Naive thymus-derived CD4-positive, alpha-beta T cell (primary cell): ENCODE measurements around the gene OSGIN1. TPM values are rescaled to one million over a fixed set of nuclear protein-coding genes. Genes with fewer than 3 reads are reported as not detected.

ENCODE experiments used
- ATAC-seq: fragments of 150-1000 bp; cut with Tn5 transposase; 2 replicates; pipeline ENCODE4 v1.10.0; 2021; ENCODE audit warnings: mild to moderate bottlenecking, moderate library complexity
- CTCF ChIA-PET: fragments of 350-600 bp; sonication (Branson Sonifier 250); formaldehyde crosslinking; loops from one replicate; lab custom pipeline; 2021; ENCODE audit warnings: antibody characterized with exemption; lab: Charles Lee
- POLR2A ChIA-PET: fragments of 350-600 bp; sonication (Branson Sonifier 250); formaldehyde crosslinking; loops from one replicate; lab custom pipeline; 2021; ENCODE audit warnings: antibody characterized with exemption, inconsistent platforms; lab: Charles Lee
- DNase-seq, 9 donors: peaks; one replicate each; pipeline versions ENCODE4 v3.0.0 to v3.0.0-alpha.2; 2020 to 2022; ENCODE audit warnings: mixed read lengths in 1 of 9
- H3K27ac ChIP-seq: one replicate; pipeline ENCODE4 v1.7.0; 2013; ENCODE audit warnings: mild to moderate bottlenecking, low read depth, low read length, moderate library complexity
- H3K27me3 ChIP-seq, 2 donors: one replicate each; pipeline ENCODE4 v1.7.0; 2013; ENCODE audit warnings: low read length in 2 of 2, mild to moderate bottlenecking in 2 of 2, moderate library complexity in 2 of 2; ENCODE audit not compliant: control insufficient read depth in 2 of 2, insufficient read depth in 2 of 2
- H3K36me3 ChIP-seq, 3 experiments: 1 replicate in 2 of 3; 2 replicates in 1 of 3; pipeline ENCODE4 v1.7.0; 2013; ENCODE audit warnings: low read length in 3 of 3, mild to moderate bottlenecking in 3 of 3, moderate library complexity in 1 of 3; ENCODE audit not compliant: insufficient read depth in 3 of 3, control insufficient read depth in 2 of 3
- H3K4me1 ChIP-seq, 2 donors: one replicate each; pipeline ENCODE4 v1.7.0; 2013; ENCODE audit warnings: low read length in 2 of 2, mild to moderate bottlenecking in 2 of 2, moderate library complexity in 1 of 2; ENCODE audit not compliant: control insufficient read depth in 2 of 2, insufficient read depth in 2 of 2
- H3K4me3 ChIP-seq: 2 replicates; pipeline ENCODE4 v1.7.0; 2013; ENCODE audit warnings: mild to moderate bottlenecking, low read length
- H3K9me3 ChIP-seq, 3 experiments: 1 replicate in 2 of 3; 2 replicates in 1 of 3; pipeline ENCODE4 v1.7.0; 2013; ENCODE audit warnings: low read length in 3 of 3; ENCODE audit not compliant: control insufficient read depth in 2 of 3
- H3K27ac Mint-ChIP-seq, 9 donors: one replicate each; pipeline ENCODE4 v1.8.0; 2020 to 2022; ENCODE audit warnings: mixed read lengths in 9 of 9, mild to moderate bottlenecking in 8 of 9, moderate library complexity in 5 of 9, inconsistent platforms in 2 of 9
- H3K27me3 Mint-ChIP-seq, 5 donors: one replicate each; pipeline ENCODE4 v1.8.0; 2021 to 2022; ENCODE audit warnings: mixed read lengths in 5 of 5, mild to moderate bottlenecking in 1 of 5
- H3K36me3 Mint-ChIP-seq, 5 donors: one replicate each; pipeline ENCODE4 v1.8.0; 2020 to 2022; ENCODE audit warnings: mixed read lengths in 5 of 5, mild to moderate bottlenecking in 3 of 5, inconsistent platforms in 1 of 5
- H3K4me1 Mint-ChIP-seq, 7 donors: one replicate each; pipeline ENCODE4 v1.8.0; 2020 to 2022; ENCODE audit warnings: mixed read lengths in 7 of 7, mild to moderate bottlenecking in 3 of 7, inconsistent platforms in 1 of 7
- H3K4me3 Mint-ChIP-seq, 10 donors: one replicate each; pipeline ENCODE4 v1.8.0; 2020 to 2022; ENCODE audit warnings: mild to moderate bottlenecking in 10 of 10, mixed read lengths in 10 of 10, moderate library complexity in 6 of 10, inconsistent platforms in 2 of 10
- H3K9me3 Mint-ChIP-seq, 11 donors: one replicate each; pipeline ENCODE4 v1.8.0; 2020 to 2022; ENCODE audit warnings: mixed read lengths in 11 of 11, mild to moderate bottlenecking in 4 of 11, inconsistent platforms in 1 of 11, moderate library complexity in 1 of 11
- intact Hi-C, 2 donors: fragments of 100-400 bp; cut with micrococcal nuclease; formaldehyde crosslinking; loops; one replicate each; pipeline ENCODE4 v1.15.1; 2023
- polyA plus RNA-seq, 2 donors: library from polyadenylated mRNA; unstranded; fragments of 300-500 nt; fragmentation: Illumina TruSeq; gene quantifications; one replicate each; pipeline ENCODE4 v1.2.3, GENCODE V29; 2021
- total RNA-seq, 6 experiments: library from RNA in 5 of 6; stranded (reverse) in 5 of 6; gene quantifications; 1 replicate in 5 of 6; 2 replicates in 1 of 6; pipeline ENCODE4 v1.2.3 and lab custom pipeline; 2021 to 2026

OSGIN1 gene
- total and polyA plus RNA-seq, 7 experiments from 2014 or later: 0.34 to 8.4 (median 1.1) TPM; not detected in 1

GRCh38 chr16:83971165-83972130, 18.4 kb downstream of the OSGIN1 start:
- Mint-ChIP-seq H3K4me1 (peaks cover 0 to 6% (median 4%) of the 10 kb centered on the region in 7 donors), H3K4me3 (no peak overlapping the region), H3K36me3 (no peaks in the 10 kb centered on the region), H3K9me3 (no peaks in the 10 kb centered on the region), H3K27me3 (peaks cover 11 to 34% (median 20%) of the 10 kb centered on the region in 5 donors), H3K27ac (no peak overlapping the region)
- H3K27ac ChIP-seq: no peak overlapping the region
- CTCF ChIA-PET: no interaction called here
- intact Hi-C loops: no loop called here
- no peak overlapping the region for H3K4me3 ChIP-seq
- H3K4me1 ChIP-seq: no peaks in the 10 kb centered on the region
- H3K9me3 ChIP-seq: no peaks in the 10 kb centered on the region
- H3K27me3 ChIP-seq: no peaks in the 10 kb centered on the region
- DNase-seq (no peak), ATAC-seq (no peak)
- no peaks in the 10 kb centered on the region for H3K36me3 ChIP-seq
- POLR2A ChIA-PET: no interaction called here

DNA sequence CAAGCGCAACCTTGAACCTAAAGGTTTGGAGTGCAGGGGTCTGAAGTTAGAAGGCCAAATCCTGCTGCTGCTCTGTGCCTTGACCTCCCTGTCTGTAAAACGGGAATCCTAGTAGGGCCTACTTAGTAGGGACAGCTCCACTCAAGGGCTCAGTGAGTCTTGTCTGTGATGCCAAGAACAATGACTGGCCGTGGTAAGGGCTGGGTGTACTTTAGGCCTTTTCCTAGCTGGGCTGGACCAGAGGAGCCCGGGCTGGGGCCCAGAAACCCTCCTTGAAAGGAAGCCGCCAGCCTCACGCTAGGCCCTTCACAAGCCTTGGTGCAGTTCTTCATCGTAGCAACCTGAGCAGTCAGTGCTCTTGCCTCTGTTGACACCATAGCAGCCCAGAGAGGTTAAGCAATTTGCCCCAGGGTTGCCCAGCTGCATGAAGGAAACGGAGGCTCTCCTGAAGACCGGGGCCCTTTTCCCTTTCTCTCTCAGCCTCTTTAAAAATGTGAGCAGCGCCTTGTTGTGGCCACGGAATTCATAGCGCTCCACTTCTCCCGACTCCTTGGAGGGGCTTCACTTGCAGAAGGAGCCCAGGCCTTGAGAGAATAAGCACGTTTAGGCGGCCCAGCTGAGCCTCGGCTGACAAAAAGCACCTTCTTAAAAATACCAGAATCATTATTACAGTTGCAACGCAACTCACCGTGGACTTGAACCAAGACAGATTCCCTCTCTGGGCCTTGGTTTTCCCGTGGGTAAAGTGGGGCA, 19.4 kb downstream of the OSGIN1 start:
- H3K4me1 Mint-ChIP-seq: peaks cover 0 to 6% (median 4%) of the 10 kb centered on the region in 7 donors
- H3K4me3 Mint-ChIP-seq: no peak overlapping the region
- H3K27ac Mint-ChIP-seq: no peak overlapping the region
- intact Hi-C loops: no loop called here
- DNase-seq (no peak), ATAC-seq (no peak)
- no peaks in the 10 kb centered on the region for H3K36me3 Mint-ChIP-seq
- Histone ChIP-seq H3K27me3 (no peaks in the 10 kb centered on the region), H3K27ac (no peak overlapping the region), H3K4me3 (no peak overlapping the region), H3K36me3 (no peaks in the 10 kb centered on the region), H3K4me1 (no peaks in the 10 kb centered on the region), H3K9me3 (peaks cover 0 to 2% (median 0%) of the 10 kb centered on the region in 3 experiments)
- H3K27me3 Mint-ChIP-seq: peaks cover 11 to 34% (median 24%) of the 10 kb centered on the region in 5 donors
- no peaks in the 10 kb centered on the region for H3K9me3 Mint-ChIP-seq
- CTCF ChIA-PET: no interaction called here
- POLR2A ChIA-PET: no interaction called here

DNA sequence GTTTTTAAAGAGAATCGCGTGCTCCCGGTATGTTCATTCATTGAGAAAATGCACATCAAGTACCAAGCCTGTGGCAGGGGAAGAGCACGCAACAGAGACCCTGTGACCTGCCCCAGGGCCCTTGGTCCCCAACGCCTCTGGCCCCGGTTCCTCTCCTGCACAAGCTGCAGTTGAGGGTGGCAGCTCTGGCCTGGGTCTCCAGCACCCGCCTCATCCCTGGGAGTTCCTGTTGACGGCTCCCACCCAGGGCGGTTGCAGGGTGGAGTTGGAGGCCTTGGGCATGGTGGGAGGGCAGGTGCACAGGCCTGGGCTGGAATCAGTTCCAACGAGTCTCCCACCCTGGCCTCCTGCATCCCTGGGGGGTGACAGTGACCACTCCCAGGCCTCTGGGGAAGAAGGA, 20.0 kb downstream of the OSGIN1 start:
- peaks cover 0 to 4% (median 2%) of the 10 kb centered on the region in 11 donors for H3K9me3 Mint-ChIP-seq
- ChIA-PET POLR2A (no interaction called here), CTCF (no interaction called here)
- peaks cover 6 to 34% (median 19%) of the 10 kb centered on the region in 5 donors for H3K27me3 Mint-ChIP-seq
- DNase-seq: no peak
- peaks cover 0 to 3% (median 0%) of the 10 kb centered on the region in 7 donors for H3K4me1 Mint-ChIP-seq
- no peaks in the 10 kb centered on the region for H3K4me1 ChIP-seq
- intact Hi-C loops: no loop called here
- no peak overlapping the region for H3K27ac Mint-ChIP-seq
- ATAC-seq: no peak
- no peaks in the 10 kb centered on the region for H3K36me3 ChIP-seq
- peaks cover 0 to 8% (median 0%) of the 10 kb centered on the region in 3 experiments for H3K9me3 ChIP-seq
- no peak overlapping the region for H3K4me3 ChIP-seq
- no peak overlapping the region for H3K4me3 Mint-ChIP-seq
- H3K27me3 ChIP-seq: no peaks in the 10 kb centered on the region
- H3K36me3 Mint-ChIP-seq: no peaks in the 10 kb centered on the region
- H3K27ac ChIP-seq: no peak overlapping the region

DNA sequence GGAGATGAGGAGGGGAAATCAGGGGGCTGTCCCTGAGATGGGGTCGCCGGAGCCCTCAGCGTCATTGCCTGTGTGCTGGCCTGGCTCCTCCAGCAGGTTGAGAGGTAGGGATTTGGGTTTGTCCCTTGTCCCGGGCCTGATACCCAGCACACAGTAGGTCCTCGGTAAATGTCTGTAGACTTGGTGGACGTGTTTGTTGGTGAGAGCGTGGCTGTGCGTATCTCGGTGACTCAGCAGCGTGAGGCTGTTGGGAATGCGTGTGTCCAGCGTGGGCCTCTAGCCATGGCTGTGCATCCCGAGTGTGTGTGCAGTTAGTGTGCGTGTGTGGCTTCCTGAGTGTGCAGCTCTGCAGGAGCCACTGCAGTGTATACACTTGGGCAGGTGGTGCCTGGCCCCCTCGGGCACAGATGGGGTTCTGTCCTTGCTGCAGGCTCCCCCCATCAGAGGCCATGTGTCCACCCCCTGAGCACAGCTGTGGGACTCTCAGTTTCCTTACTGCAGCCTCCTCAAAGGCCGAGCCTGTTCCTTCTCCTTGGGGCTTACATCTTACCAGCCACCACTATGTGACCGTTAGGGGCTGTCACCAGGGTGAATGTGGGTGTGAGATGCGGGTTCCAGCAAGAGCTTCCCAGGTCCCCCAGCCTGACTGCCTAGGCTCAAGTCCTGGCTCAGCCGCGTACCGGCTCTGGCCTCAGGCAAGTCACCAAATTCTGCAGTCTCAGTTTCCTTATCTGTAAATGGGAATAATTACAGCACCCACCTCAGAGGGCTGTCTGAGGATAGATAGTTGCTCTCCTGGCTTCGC, 20.7 kb downstream of the OSGIN1 start:
- intact Hi-C loops: no loop called here
- POLR2A ChIA-PET: no interaction called here
- Histone ChIP-seq H3K4me1 (no peaks in the 10 kb centered on the region), H3K9me3 (peaks cover 0 to 13% (median 0%) of the 10 kb centered on the region in 3 experiments), H3K27me3 (no peaks in the 10 kb centered on the region), H3K36me3 (no peaks in the 10 kb centered on the region), H3K27ac (no peak overlapping the region), H3K4me3 (no peak overlapping the region)
- Mint-ChIP-seq H3K4me1 (peaks cover 0 to 3% (median 0%) of the 10 kb centered on the region in 7 donors), H3K9me3 (peaks cover 0 to 11% (median 5%) of the 10 kb centered on the region in 11 donors), H3K36me3 (no peaks in the 10 kb centered on the region), H3K27ac (no peak overlapping the region), H3K27me3 (peaks cover 6 to 34% (median 19%) of the 10 kb centered on the region in 5 donors), H3K4me3 (no peak overlapping the region)
- DNase-seq: no peak
- CTCF ChIA-PET: no interaction called here
- no peak for ATAC-seq

GRCh38 chr16:83974475-83974874, 21.4 kb downstream of the OSGIN1 start:
- intact Hi-C loops: no loop called here
- Mint-ChIP-seq H3K27me3 (peaks cover 6 to 34% (median 14%) of the 10 kb centered on the region in 5 donors), H3K4me3 (no peak overlapping the region), H3K27ac (no peak overlapping the region), H3K4me1 (no peaks in the 10 kb centered on the region), H3K9me3 (peaks cover 0 to 15% (median 7%) of the 10 kb centered on the region in 11 donors), H3K36me3 (no peaks in the 10 kb centered on the region)
- Histone ChIP-seq H3K4me1 (no peaks in the 10 kb centered on the region), H3K4me3 (no peak overlapping the region), H3K27ac (no peak overlapping the region), H3K27me3 (no peaks in the 10 kb centered on the region), H3K9me3 (peaks cover 0 to 13% (median 0%) of the 10 kb centered on the region in 3 experiments), H3K36me3 (no peaks in the 10 kb centered on the region)
- DNase-seq (no peak), ATAC-seq (no peak)
- POLR2A ChIA-PET: no interaction called here
- CTCF ChIA-PET: no interaction called here

DNA sequence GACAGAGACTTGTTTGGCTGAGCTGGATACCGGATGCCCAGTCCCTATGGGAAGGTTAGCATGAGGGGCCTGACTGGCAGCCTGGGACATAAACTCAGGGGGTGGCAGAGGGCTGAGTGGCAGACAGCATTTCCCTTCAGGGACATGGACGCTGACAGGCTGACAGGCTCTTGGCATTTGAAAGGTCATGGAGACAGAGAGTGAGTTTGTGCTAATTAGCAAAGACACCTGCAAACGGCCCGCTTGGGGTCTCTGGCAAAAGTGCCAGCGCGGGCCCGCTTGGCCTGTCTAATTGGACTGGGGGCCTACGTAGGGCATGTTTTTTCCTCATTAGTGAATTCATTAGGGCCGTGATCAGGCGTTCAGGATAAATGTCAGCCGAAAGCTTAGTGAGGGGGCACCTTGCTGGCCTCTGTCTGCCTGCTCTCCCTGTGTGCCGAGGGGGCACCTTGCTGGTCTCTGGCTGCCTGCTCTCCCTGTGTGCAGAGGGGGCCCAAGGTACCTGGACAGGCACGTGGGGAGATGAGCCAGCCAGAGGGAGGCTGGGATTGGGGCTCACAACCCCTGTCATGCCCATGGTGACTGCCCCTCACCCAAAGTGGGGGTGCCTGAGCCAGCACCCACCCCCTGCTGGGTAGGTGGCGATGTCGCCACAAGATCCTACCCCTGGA, 22.7 kb downstream of the OSGIN1 start:
- Mint-ChIP-seq H3K27ac (no peak overlapping the region), H3K27me3 (peaks cover 0 to 21% (median 9%) of the 10 kb centered on the region in 5 donors), H3K4me3 (no peak overlapping the region), H3K9me3 (peaks cover 0 to 15% (median 9%) of the 10 kb centered on the region in 11 donors), H3K4me1 (no peaks in the 10 kb centered on the region), H3K36me3 (no peaks in the 10 kb centered on the region)
- ATAC-seq: no peak
- intact Hi-C loops: no loop called here
- Histone ChIP-seq H3K27me3 (no peaks in the 10 kb centered on the region), H3K36me3 (no peaks in the 10 kb centered on the region), H3K4me1 (no peaks in the 10 kb centered on the region), H3K4me3 (no peak overlapping the region), H3K27ac (no peak overlapping the region), H3K9me3 (peaks cover 0 to 13% (median 0%) of the 10 kb centered on the region in 3 experiments)
- CTCF ChIA-PET: no interaction called here
- POLR2A ChIA-PET: no interaction called here
- no peak for DNase-seq
